HEK293 (cell line): Measurements from ENCODE around the gene CEP44.

Experiments used
- CTCF ChIA-PET: fragments of 350-600 bp; formaldehyde crosslinking; extraction: SDS; loops from one replicate; lab custom pipeline; 2021; ENCODE audit warnings: antibody characterized with exemption; lab: Yijun Ruan, JAX
- POLR2A ChIA-PET: fragments of 300-600 bp; formaldehyde crosslinking; extraction: SDS; loops from one replicate; lab custom pipeline; 2020; ENCODE audit warnings: antibody characterized with exemption, inconsistent platforms; lab: Yijun Ruan, JAX
- H3K27ac ChIP-seq: fragments of 200-500 bp; sonication (Bioruptor generic); 2 replicates; pipeline ENCODE4 v1.5.1; 2014; ENCODE audit warnings: low read depth, low read length, control low read depth, inconsistent platforms; ENCODE audit errors: extremely low read depth
- H3K36me3 ChIP-seq, 2 experiments: fragments of 200-500 bp in 1 of 2; sonication (Bioruptor generic) in 1 of 2; 1 replicate in 1 of 2; 2 replicates in 1 of 2; pipeline ENCODE4 v1.5.1; 2014 to 2017; ENCODE audit warnings: inconsistent platforms in 2 of 2, low read length in 2 of 2; ENCODE audit not compliant: control insufficient read depth in 2 of 2, insufficient read depth in 1 of 2
- H3K4me1 ChIP-seq: fragments of 200-500 bp; sonication (Bioruptor generic); 2 replicates; pipeline ENCODE4 v1.5.1; 2014; ENCODE audit warnings: mild to moderate bottlenecking, low read length, inconsistent platforms; ENCODE audit not compliant: control insufficient read depth, insufficient read depth
- H3K4me3 ChIP-seq: 2 replicates; pipeline ENCODE4 v1.5.1; 2011; ENCODE audit warnings: low read depth, mild to moderate bottlenecking, control low read depth, low read length, moderate library complexity
- H3K9me3 ChIP-seq: fragments of 200-500 bp; sonication (Bioruptor generic); 2 replicates; pipeline ENCODE4 v1.5.1; 2014; ENCODE audit warnings: low read depth, low read length, inconsistent platforms; ENCODE audit not compliant: control insufficient read depth, insufficient read depth
- KLF10 ChIP-seq: fragments of 450-650 bp; IDR thresholded peaks from 2 replicates; pipeline ENCODE4 v1.5.1; 2018; ENCODE audit warnings: missing biosample characterization, mild to moderate bottlenecking, missing genetic modification characterization
- SP3 ChIP-seq: fragments of 450-650 bp; formaldehyde crosslinking; IDR thresholded peaks from 2 replicates; pipeline ENCODE4 v1.5.1; 2016; ENCODE audit warnings: missing biosample characterization, missing genetic modification characterization
- WT1 ChIP-seq: fragments of 450-650 bp; formaldehyde crosslinking; IDR thresholded peaks from 2 replicates; pipeline ENCODE4 v1.5.1; 2016; ENCODE audit warnings: missing biosample characterization, missing genetic modification characterization
- YY1 ChIP-seq: fragments of 450-650 bp; formaldehyde crosslinking; IDR thresholded peaks from 2 replicates; pipeline ENCODE4 v1.5.1; 2018; ENCODE audit warnings: missing biosample characterization, missing genetic modification characterization
- YY2 ChIP-seq: fragments of 450-650 bp; formaldehyde crosslinking; IDR thresholded peaks from 2 replicates; pipeline ENCODE4 v1.5.1; 2016; ENCODE audit warnings: missing biosample characterization, missing genetic modification characterization
- ZBTB1 ChIP-seq: fragments of 450-650 bp; formaldehyde crosslinking; IDR thresholded peaks from 2 replicates; pipeline ENCODE4 v1.5.1; 2016; ENCODE audit warnings: missing biosample characterization, missing genetic modification characterization
- ZEB2 ChIP-seq: fragments of 450-650 bp; formaldehyde crosslinking; IDR thresholded peaks from 2 replicates; pipeline ENCODE4 v1.5.1; 2016; ENCODE audit warnings: missing biosample characterization, missing genetic modification characterization
- ZFP37 ChIP-seq: fragments of 450-650 bp; formaldehyde crosslinking; IDR thresholded peaks from 2 replicates; pipeline ENCODE4 v1.5.1; 2016; ENCODE audit warnings: missing biosample characterization, missing genetic modification characterization
- ZNF121 ChIP-seq: fragments of 450-650 bp; formaldehyde crosslinking; IDR thresholded peaks from 2 replicates; pipeline ENCODE4 v1.5.1; 2016; ENCODE audit warnings: missing biosample characterization, missing genetic modification characterization
- ZNF292 ChIP-seq: fragments of 450-650 bp; formaldehyde crosslinking; IDR thresholded peaks from 2 replicates; pipeline ENCODE4 v1.5.1; 2016; ENCODE audit warnings: low read depth, missing biosample characterization, missing genetic modification characterization, borderline replicate concordance
- ZNF335 ChIP-seq: fragments of 450-650 bp; formaldehyde crosslinking; conservative IDR thresholded peaks from 2 replicates; pipeline ENCODE4 v1.5.1; 2016; ENCODE audit warnings: missing biosample characterization, missing genetic modification characterization
- ZNF596 ChIP-seq: fragments of 450-650 bp; IDR thresholded peaks from 2 replicates; pipeline ENCODE4 v1.5.0; 2018; ENCODE audit warnings: missing biosample characterization, mild to moderate bottlenecking, missing genetic modification characterization, moderate library complexity
- ZNF639 ChIP-seq: fragments of 450-650 bp; formaldehyde crosslinking; IDR thresholded peaks from 2 replicates; pipeline ENCODE4 v1.5.1; 2016; ENCODE audit warnings: missing biosample characterization, missing genetic modification characterization
- ZNF654 ChIP-seq: fragments of 450-650 bp; formaldehyde crosslinking; IDR thresholded peaks from 2 replicates; pipeline ENCODE4 v1.5.1; 2016; ENCODE audit warnings: low read depth, missing biosample characterization, missing genetic modification characterization
- ZNF677 ChIP-seq: fragments of 450-650 bp; IDR thresholded peaks from 2 replicates; pipeline ENCODE4 v1.5.0; 2018; ENCODE audit warnings: missing biosample characterization, mild to moderate bottlenecking, missing genetic modification characterization, moderate library complexity
- ZNF692 ChIP-seq: fragments of 450-650 bp; formaldehyde crosslinking; IDR thresholded peaks from 2 replicates; pipeline ENCODE4 v1.5.1; 2016; ENCODE audit warnings: missing biosample characterization, missing genetic modification characterization
- ZNF777 ChIP-seq: fragments of 450-650 bp; formaldehyde crosslinking; IDR thresholded peaks from 2 replicates; pipeline ENCODE4 v1.5.1; 2017; ENCODE audit warnings: missing biosample characterization, missing genetic modification characterization, borderline replicate concordance
- ZNF792 ChIP-seq: fragments of 450-650 bp; formaldehyde crosslinking; IDR thresholded peaks from 2 replicates; pipeline ENCODE4 v1.5.1; 2016; ENCODE audit warnings: missing biosample characterization, missing genetic modification characterization
- ZNF830 ChIP-seq: fragments of 450-650 bp; IDR thresholded peaks from 2 replicates; pipeline ENCODE4 v1.5.0; 2018; ENCODE audit warnings: missing biosample characterization, missing genetic modification characterization, low read depth, mild to moderate bottlenecking, moderate library complexity

Gene CEP44

GRCh38 chr4:174318829-174319764 lies 35.4 kb downstream of the CEP44 start:
- Histone ChIP-seq H3K4me3 (no peak overlapping the region), H3K4me1 (peaks cover 3% of the 10 kb centered on the region; the same call in 1 of the 2 replicates), H3K36me3 (peaks cover 0 to 17% of the 10 kb centered on the region in 2 experiments; a peak in 1 of 3 replicates), H3K9me3 (no peaks in the 10 kb centered on the region), H3K27ac (no peak overlapping the region)
- ChIA-PET CTCF (interaction anchor here (0.6 to 1.2 kb wide), 18 partner anchors 13 to 898 kb away, joined by 3 to 7 read pairs (median 3); no protein-coding TSS in a partner anchor), POLR2A (no interaction called here)
- TF ChIP-seq ZNF335 (tag by site-specific recombination) (0 out of 2 replicates have a peak, but pooled peaks have one; percentile 13), ZNF830 (tag by site-specific recombination) (no peak), ZNF121 (tag by site-specific recombination) (0 out of 2 replicates have a peak, but pooled peaks have one; percentile 15), SP3 (no peak), ZNF692 (tag by site-specific recombination) (no peak), ZNF654 (peak; percentile 63)

GRCh38 chr4:174320494-174321199 lies 36.9 kb downstream of the CEP44 start:
- TF ChIP-seq ZNF596: no peak
- TF ChIP-seq YY2 (tag by site-specific recombination): no peak
- no peak for TF ChIP-seq YY1 (tag by site-specific recombination)
- no peak for TF ChIP-seq ZNF292 (tag by site-specific recombination)
- TF ChIP-seq ZNF792 (tag by site-specific recombination): no peak
- TF ChIP-seq ZNF777 (tag by site-specific recombination): no peak
- TF ChIP-seq ZNF639 (tag by site-specific recombination): no peak
- TF ChIP-seq KLF10 (tag by site-specific recombination): no peak
- TF ChIP-seq ZBTB1 (tag by site-specific recombination): no peak
- TF ChIP-seq ZNF677: no peak
- no peak for TF ChIP-seq ZFP37 (tag by site-specific recombination)
- no peak for TF ChIP-seq ZEB2 (tag by site-specific recombination)
- no peak for TF ChIP-seq WT1 (tag by site-specific recombination)
- H3K9me3 ChIP-seq: no peaks in the 10 kb centered on the region
- H3K4me1 ChIP-seq: peaks cover 3% of the 10 kb centered on the region; the same call in 1 of the 2 replicates
- CTCF ChIA-PET: interaction anchor here (0.8 to 1.2 kb wide), 2 partner anchors 102 to 337 kb away, joined by 3 read pairs; no protein-coding TSS in a partner anchor
- no peak overlapping the region for H3K27ac ChIP-seq
- peaks cover 0 to 17% of the 10 kb centered on the region in 2 experiments; a peak in 1 of 3 replicates for H3K36me3 ChIP-seq
- H3K4me3 ChIP-seq: no peak overlapping the region
- POLR2A ChIA-PET: no interaction called here
